GM21381 (cell line): ENCODE results near the gene KATNB1.
"Not testable (repeated sequence)": the region's sequence is repeated elsewhere in the genome, so short reads cannot be mapped to it uniquely, and the experiment has no call there.

Source experiments
- ATAC-seq: cut with Tn5 transposase; IDR thresholded peaks from one replicate; pipeline ENCODE4 v1.9.1; 2021; ENCODE audit warnings: mild to moderate bottlenecking, moderate library complexity; ENCODE audit not compliant: unreplicated experiment

Gene KATNB1

GRCh38 chr16:57741660-57742191 is 6.2 kb downstream of the KATNB1 start:
- no peak for ATAC-seq

GRCh38 chr16:57742543-57742942 is 7.0 kb downstream of the KATNB1 start:
- ATAC-seq = no peak

DNA sequence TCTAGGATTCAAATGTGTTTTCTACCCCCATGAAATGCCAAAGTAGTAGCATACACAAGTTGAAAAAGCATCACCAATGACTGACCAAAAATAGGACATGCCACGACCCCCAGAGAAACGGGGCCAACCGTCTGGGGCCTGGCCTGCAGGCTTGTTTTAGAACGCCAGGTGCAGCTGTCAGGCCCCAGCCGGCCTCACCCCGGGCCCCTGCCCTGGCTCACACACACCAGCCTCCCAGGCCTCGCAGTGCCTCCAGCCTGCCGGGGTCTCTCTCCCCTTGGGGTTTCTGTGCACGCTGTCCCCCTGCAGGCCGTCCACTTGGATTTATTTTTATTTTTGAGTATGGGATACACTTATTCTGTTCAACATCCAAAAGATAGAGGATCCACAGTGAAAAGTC is 7.9 kb downstream of the KATNB1 start:
- ATAC-seq = no peak

DNA sequence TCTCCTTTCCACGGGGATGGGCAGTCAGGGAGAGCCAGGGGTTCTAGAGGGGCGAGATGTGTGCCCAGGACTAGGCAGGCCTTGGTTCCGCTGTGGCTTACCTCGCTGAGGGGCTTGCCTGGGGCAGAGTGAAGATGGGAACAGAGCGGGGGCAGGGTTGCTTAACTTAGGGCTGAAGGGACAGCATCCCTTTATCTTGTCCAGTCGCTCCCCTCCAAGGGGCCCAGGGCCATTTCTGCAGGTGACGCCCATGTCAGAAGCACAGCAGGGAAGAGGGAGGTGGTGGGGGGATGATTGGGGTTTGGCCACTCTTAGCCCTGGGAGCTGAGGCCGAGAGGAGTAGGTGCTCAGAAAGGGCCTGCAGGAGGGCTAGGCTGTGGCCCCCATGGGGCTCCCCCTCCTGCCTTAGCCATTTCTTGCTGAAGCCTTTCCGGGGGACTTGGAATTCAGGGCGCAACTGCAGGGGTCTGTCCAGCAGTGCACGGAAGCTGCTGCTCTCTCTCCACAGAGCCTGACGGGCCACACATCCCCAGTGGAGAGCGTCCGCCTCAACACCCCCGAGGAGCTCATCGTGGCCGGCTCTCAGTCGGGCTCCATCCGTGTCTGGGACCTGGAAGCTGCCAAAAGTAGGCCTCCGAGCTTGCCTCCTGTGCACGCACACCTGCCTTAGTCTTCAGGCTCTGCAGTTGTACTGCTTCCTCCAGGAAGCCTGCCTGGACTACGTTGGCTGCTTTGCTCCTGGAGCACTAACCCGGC is 8.5 kb downstream of the KATNB1 start:
- no peak for ATAC-seq

DNA sequence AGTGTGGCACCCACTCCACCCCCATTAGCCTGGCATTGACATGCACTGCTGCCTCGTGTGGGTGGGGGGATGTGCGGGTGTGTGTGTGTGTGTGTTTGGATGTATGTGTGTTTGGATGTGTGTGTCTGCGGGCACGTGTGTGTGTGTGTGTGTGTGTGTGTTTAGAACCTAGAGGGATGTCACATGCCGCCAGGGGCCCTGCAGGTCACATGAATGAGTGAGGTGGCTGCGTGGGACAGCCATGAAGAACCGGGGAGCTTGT is 9.0 kb downstream of the KATNB1 start:
- ATAC-seq = no peak

DNA sequence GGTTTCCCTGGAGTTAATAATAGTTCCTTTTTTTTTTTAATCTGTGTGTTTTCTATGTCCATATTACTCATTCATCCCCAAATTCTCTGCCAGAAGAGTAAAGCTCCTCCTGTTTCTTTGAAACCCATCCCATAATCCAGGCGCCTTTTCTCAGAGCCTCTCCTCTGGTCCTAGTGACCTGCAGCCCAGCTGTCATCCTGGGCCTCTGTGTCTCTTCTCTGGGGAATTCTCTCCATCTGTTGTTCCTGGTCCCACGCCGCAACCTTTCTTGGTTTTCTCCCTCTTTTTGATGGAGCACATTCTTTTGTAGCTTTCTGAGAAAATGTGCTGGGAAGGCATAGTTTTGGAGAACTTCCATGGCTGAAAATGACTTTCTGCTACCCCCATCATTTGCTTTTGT is 10.2 kb downstream of the KATNB1 start:
- ATAC-seq = no peak

GRCh38 chr16:57746316-57746715 is 10.7 kb downstream of the KATNB1 start:
- not testable (repeated sequence) for ATAC-seq

GRCh38 chr16:57747091-57747490 is 11.5 kb downstream of the KATNB1 start:
- ATAC-seq = no peak

DNA sequence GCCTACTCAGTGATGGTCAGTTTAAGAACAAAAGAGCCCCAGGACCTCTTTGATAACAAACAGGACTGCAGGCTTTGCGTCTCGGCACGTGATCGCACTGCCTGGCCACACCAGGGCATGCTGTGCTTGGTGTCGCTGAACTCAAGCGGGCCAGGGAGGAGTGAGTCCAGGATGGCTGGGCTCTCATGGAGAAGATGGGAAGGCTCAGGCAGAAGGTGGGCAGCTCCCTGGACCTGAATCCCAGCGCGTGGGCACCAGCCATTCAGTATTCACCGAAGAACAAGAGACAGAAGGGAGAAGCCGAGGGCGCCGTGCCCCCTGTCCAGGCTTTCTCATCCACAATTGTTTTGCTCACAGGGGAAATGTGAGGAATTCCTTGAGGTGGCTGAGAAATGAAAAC is 11.9 kb downstream of the KATNB1 start:
- no peak for ATAC-seq

- ATAC-seq = no peak
Observed at GRCh38 chr16:57747996-57748395, 12.4 kb downstream of the KATNB1 start.

- ATAC-seq = no peak
Observed at GRCh38 chr16:57748596-57748995, 13.0 kb downstream of the KATNB1 start.

DNA sequence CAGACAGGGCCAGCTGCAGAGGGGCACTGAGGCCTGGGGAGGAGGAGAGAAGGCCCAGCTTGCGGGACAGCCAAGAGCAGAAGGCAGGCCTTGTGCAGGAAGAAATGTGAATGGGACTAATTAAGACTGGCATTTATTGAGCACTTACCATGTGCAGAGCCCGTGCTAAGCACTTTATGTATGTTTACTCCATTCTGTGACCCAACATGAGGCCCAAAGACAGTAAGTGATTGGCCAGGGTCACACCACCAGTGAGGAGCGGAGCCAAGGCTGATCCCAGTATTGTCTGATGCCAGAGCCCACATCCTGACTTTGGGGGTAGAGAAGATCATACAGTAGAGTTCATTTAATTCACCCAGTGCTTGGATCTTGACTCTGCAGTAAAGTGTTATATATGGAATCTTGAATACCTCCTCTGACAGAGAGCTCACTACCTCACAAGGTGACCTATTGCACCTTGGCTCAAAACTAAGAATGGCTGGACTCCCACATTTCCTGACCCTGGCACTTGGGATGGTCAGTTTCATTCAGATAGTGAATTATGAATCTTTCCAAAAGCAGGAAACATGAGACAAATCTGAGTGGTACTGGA is 13.6 kb downstream of the KATNB1 start:
- no peak for ATAC-seq

DNA sequence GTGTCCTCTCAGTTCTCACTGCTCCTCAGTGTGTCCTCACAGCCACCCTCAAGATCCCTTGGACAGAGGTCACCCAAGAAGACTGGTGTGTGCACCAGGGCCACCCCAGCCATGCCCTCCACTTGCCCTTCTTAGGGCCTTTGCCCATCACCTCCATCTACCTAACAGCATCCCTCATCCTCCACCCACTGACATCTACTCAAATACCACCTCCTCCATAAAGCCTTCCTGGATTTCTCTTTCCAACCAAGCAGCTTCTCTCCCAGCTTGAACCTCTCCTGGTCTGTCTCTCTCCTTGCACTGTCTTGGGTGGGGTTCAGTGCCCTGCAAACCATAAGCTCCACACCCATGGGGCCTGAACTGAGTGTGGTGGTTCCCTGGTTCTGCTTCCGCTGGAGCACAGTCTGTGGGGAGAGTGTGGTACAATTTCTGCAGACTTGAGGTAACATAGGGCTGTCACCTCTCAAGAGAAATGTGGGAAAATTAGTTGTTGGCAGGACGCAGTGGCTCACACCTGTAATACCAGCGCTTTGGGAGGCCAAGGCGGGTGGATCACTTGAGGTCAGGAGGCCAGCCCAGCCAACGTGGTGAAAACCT is 14.4 kb downstream of the KATNB1 start:
- no peak for ATAC-seq

DNA sequence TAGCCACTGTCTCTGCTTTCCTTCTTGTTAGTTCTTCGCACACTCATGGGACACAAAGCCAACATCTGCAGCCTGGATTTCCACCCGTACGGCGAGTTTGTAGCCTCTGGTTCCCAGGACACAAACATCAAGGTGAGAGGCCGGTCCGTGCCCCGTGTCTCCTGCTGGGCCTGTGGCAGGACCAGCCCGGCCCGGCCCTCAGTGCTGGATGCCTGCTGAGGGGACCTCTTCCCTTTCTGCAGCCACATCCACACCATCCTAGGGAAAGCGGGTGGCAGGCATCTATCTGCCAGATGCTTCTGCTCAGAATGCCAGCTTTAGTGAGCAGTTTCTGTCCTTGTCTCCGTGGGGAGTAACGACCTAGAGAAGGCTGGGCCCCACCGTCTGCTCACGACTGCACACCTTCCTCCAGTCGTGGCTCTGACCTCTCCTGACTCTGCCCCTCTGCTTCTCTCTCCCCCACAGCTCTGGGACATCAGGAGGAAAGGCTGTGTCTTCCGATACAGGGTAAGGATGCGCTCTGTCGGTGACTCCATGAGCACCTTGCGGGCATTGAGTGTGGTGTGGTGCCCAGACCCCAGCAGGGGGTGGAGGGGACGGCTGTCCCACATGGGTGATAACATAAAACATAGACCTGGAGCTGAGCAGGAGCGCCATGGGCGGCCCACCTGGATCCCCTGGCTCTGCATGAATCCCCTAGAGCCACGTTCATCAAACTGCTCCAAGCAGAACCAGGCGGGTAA is 15.4 kb downstream of the KATNB1 start:
- no peak for ATAC-seq

DNA sequence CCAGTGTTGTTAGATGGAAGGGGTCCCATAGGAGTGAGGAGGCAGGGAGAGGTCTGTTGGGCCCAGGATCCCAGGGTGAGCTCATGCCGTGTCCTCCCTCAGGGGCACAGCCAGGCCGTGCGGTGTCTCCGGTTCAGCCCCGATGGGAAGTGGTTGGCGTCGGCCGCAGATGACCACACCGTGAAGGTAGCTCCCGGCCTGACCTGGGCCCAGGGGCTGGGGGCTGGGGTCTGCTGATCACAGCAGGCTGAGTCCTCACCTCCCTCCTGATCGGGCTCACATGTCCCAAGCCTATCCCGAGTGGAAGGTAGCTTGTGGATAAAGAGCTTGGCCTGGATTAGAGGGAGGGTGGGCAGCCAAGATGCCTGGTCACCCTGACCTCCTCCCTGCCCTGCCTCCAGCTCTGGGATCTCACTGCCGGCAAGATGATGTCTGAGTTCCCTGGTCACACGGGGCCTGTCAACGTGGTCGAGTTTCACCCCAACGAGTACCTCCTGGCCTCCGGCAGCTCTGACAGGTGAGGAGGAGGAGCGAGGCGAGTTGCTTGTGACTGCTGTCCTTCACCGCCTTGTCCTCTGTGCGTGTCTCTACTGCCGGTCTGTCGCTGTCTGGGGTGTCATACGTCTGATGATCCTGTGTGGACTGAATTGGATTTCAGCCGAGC is 16.1 kb downstream of the KATNB1 start:
- ATAC-seq = no peak

DNA sequence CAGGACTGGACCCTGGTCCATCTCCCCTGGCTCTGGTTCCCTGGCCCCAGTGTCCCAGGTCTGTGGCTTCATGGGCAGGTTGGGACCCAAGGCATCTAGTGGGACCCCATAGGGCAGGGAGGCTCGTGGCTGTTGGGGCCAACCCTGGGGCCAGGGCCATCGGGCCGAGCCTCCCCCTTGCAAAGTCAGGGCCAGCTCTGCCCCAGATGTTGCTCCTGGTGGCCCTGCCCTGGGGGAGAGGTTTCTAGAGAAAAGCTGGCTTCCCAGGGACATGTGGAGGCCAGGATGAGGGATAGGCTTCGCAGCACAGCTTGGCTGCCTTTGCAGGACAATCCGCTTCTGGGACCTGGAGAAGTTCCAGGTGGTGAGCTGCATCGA is 16.6 kb downstream of the KATNB1 start:
- ATAC-seq = no peak

DNA sequence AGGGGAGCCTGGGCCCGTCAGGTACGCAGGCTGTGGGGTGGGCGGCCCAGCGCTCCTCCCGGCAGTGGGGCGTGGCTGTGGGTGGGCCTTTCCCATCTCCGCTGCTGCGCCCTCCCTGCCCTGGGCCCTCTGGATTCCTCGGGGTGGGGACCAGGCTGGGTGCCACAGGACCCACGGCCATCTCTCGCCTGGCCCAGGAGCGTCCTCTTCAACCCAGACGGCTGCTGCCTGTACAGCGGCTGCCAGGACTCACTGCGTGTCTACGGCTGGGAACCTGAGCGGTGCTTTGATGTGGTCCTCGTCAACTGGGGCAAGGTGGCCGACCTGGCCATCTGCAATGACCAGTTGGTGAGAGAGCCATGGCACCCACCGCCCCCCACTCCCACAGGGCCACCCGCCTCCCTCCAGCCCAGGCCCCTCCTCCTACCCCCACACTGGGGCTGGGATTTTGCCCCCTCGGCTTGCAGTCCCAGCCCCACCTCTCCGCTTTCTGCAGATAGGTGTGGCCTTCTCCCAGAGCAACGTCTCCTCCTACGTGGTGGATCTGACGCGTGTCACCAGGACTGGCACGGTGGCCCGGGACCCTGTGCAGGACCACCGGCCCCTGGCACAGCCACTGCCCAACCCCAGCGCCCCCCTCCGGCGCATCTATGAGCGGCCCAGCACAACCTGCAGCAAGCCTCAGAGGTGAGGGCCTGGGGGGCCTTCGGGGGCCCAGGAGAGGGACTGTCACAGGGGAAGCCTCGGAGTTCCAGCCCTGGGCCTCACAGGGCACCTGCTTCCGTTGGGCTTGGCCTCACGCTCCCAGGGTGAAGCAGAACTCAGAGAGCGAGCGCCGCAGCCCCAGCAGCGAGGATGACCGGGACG is 17.2 kb downstream of the KATNB1 start:
- ATAC-seq = no peak

DNA sequence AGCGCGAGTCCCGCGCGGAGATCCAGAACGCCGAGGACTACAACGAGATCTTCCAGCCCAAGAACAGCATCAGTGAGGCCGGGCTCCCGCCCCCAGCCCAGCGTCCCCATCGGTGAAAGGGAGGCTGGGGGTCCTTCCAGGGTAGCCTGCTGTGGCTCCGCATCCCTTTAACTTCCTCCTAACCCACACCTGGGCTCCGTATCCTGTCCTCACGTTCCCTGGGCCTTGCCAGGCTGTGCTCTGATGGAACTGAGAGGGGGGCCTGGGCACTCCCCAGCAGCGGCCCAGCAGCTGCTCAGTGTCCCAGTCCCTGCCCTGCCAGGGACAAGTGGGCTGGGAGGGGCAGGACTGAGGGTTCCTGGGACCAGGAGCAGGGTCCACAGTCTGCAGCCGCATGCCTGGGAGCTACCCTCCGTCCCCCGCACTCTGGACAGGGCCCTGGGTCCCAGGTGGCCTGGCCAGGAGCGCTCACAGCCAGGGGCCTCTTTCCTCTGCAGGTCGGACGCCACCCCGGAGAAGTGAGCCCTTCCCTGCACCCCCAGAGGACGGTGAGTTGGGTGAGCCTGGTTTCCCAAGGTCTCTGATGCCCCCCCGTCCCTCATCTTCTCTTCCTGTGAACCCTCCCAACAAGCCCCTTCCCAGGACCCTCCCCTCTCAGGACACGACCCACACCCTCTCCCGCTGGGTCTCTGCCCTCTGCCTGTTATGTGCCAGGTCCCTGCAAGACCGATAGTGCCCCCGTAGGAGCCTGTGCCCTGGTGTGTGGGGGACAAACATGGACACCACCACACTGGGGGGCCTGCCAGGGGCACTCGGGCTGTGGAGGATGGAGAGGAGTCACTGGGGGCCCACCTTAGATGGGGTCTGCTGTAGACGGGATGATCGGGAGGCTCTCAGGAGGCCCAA is 18.1 kb downstream of the KATNB1 start:
- ATAC-seq = no peak

GRCh38 chr16:57754354-57755060 is 18.9 kb downstream of the KATNB1 start:
- no peak for ATAC-seq
